ENCODE data around the gene TLR10.

Gene TLR10

DNA sequence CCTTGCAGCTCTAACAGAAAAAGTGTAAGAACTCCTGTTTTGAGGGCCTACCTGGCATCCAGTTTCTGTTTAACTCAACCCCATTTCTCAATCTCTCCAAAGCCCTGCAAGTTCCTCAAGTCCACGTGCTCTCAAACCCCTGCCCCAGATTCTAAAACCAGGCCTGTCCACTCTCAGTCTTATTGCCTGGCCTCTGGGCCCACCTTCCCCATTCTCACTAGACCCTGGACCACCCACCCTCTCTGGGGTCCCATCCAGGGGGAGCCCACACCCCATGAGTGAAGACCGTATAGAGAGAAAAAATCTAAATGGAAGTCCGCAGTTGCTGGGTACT, 58.3 kb downstream of the TLR10 start:
- no peak for DNase-seq

DNA sequence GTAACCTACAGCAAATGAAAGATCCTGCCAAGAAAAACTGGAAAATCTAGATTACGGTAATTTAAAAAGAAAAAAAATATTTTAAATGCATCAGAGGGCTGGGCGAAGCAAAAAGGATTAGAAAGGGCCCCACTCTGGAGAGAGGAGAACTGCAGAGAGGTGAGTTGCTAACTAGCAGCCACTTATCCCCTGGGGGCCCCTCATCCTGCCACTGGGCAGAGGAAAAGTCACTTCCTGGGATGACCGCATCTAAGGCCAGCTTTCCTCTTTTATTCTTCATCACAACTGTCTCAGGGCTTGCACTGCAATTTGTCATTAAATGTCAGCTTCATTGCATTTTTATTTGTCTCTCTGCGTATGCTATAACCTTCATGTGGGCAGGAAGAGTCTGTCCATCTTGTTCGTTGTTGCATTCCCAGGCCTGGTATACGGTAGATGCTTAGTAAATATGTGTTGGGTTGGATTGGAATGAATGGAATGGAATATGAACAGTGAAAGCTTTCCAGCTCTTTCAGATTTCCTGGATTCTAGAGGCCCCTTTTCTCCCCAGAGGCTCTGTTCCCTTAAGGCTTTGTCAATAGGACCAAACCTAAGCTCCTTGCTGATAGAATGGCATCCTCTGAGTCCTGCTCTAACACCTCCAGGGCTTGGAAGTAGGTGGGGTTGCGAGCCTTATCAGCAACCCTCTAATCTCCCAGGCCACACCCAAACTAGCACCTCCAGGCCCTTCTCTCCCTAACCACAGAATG, 58.9 kb downstream of the TLR10 start:
- DNase-seq, result no peak

DNA sequence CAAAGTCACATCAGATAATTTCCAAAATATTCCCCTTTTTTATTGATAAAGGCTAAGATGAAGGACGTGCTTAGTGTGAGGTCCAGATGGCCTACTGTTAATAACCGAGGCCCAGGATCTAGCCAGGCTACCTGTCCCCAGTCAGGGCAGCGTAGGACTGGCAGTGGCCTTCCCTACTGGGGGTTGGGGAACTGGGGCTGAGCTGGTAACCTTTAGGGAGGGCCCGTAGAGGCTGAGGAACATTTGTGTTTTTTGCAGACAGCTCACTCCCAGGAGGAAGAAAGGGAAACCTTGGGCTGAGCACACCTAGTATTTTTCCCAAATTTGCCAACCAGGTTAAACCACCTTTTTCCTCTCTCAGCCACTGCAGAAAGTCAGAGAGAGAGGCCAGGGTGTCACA, 59.7 kb downstream of the TLR10 start:
- no peak for DNase-seq

Measured in T-helper 2 cell (primary cell).